Measurements from ENCODE around the gene ABCC4.

GRCh38 chr13:95204231-95204765 lies 97.0 kb downstream of the ABCC4 start:
- TF ChIP-seq CTCF (conservative IDR thresholded peaks at IDR 0.05; ENCODE audit: low read depth in 2 of 2) (no peak), POLR2AphosphoS5 (IDR thresholded peaks at IDR 0.05; ENCODE audit: low read depth) (no peak), EZH2 (IDR thresholded peaks at IDR 0.05; ENCODE audit: low read depth, unreplicated experiment) (no peak), EZH2phosphoT487 (IDR thresholded peaks at IDR 0.05; ENCODE audit: unreplicated experiment) (no peak), ETS1 (IDR thresholded peaks at IDR 0.05) (no peak), JUNB (IDR thresholded peaks at IDR 0.05; ENCODE audit: unreplicated experiment) (no peak), REST (IDR thresholded peaks at IDR 0.05; ENCODE audit: unreplicated experiment) (no peak), ZNF462 (CRISPR knock-in tag; IDR thresholded peaks at IDR 0.05) (no peak), ZNF331 (CRISPR knock-in tag; IDR thresholded peaks at IDR 0.05; ENCODE audit: low read depth) (no peak), STAT1 (IDR thresholded peaks at IDR 0.05; ENCODE audit: unreplicated experiment) (no peak), ZNF114 (CRISPR knock-in tag; IDR thresholded peaks at IDR 0.05) (no peak), CREB1 (CRISPR knock-in tag; IDR thresholded peaks at IDR 0.05; ENCODE audit: low read depth) (no peak)
